Measurements from ENCODE around the gene SPHK2.

DNA sequence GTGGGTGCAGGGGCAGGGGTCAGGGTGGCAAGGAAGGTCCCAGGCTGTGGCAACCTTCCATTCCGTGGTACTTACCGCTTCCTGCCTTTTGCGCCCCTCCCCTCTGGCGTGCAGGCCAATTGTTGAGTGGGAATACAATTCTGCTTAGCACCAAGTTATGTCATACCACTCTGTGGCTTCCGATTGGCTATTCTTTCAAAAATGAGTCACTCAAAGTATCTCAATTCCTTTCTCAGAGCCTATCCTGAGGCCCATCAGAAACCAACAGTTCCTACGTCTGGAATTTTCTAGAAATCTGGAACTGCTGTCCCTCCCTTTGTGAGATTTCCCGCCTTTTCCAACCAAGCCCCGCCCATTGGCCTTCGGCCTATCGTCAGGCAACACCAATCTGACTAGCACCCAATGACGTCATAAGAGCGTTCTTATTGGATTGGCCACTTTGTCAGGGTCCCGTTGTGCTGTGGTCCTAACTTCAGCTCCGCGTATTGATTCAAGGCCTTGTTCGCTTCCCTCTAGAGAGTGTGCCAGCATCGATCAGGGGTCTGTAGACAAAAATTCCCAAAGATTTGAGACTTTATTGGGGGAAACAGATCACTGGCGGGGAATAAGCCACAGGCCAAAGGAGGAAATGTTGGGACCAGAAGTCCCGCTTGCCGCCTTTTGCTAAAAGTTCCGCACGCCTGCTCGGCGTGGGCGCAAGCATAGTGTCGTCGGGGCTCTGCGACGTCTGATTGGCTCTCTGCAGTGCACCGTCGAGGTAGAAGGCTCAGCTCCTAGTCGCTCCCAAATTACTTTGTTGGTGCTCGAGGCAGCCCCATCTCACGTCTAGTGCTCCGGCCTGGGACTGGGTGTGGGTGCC, 41.8 kb downstream of the SPHK2 start:
- no peak for TF ChIP-seq GATA2 (IDR thresholded peaks at IDR 0.05; ENCODE audit: low read depth, low read length)
- TF ChIP-seq GATA3 (IDR thresholded peaks at IDR 0.05; ENCODE audit: low read depth, low read length), result no peak
